Gastroesophageal sphincter (tissue), 3 donors: Measurements from ENCODE around the gene IL1RAPL2.

ENCODE experiments used
- CTCF ChIP-seq, 4 experiments: fragments of 200-600 bp in 2 of 4; fragments of 450-650 bp in 2 of 4; sonication (generic) in 1 of 4; IDR thresholded peaks; one replicate each; pipeline ENCODE4 v1.5.1; 2017 to 2019; ENCODE audit warnings: antibody characterized with exemption in 4 of 4, mild to moderate bottlenecking in 2 of 4, moderate library complexity in 2 of 4
- EP300 ChIP-seq: sonication (generic); formaldehyde crosslinking; IDR thresholded peaks from one replicate; pipeline ENCODE4 v1.6.1; 2017; ENCODE audit warnings: antibody characterized with exemption, mild to moderate bottlenecking
- POLR2A ChIP-seq, 2 donors: fragments of 450-650 bp; IDR thresholded peaks; one replicate each; pipeline ENCODE4 v1.6.1; 2017; ENCODE audit warnings: antibody characterized with exemption in 2 of 2, mild to moderate bottlenecking in 2 of 2, moderate library complexity in 1 of 2

- TF ChIP-seq CTCF (IDR thresholded peaks at IDR 0.05) (no peak), POLR2A (IDR thresholded peaks at IDR 0.05) (no peak), EP300 (no peak)
These were observed 660.5 kb downstream of the IL1RAPL2 start for GRCh38 chrX:105226499-105226898.
